NCI-H510A treated with DMSO at 0.1 percent for 48 hours (cell line): ENCODE measurements around the gene TFIP11.

ENCODE experiments used
- DNase-seq: peaks from one replicate; lab custom pipeline; 2025; lab: John Stamatoyannopoulos, UW

The TFIP11 gene

GRCh38 chr22:26503758-26504157 lies 8.5 kb downstream of the TFIP11 start:
- no peak for DNase-seq

- peak; percentile 11 for DNase-seq
Observed at GRCh38 chr22:26502688-26503561, 9.3 kb downstream of the TFIP11 start.

DNA sequence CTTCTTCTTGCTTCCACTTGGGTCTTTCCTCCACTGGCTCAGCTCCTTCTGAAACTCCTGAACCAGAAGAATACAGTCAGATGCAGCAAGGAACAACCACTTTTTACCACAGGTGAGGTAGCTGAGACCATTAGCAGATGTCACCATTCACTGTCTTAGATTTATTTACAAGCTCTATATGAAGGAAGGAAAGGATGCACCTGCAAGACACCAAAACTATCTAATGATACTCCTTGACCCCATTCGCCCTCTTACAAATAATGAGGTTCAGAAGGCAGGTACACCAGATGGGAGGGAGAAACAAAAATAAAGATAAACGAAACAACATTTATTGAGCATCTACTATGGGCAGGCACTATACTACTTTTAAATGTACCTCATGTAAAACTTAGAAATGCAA lies 10.3 kb downstream of the TFIP11 start:
- DNase-seq, result no peak

GRCh38 chr22:26499188-26499703 lies 13.0 kb downstream of the TFIP11 start:
- DNase-seq, result no peak

DNA sequence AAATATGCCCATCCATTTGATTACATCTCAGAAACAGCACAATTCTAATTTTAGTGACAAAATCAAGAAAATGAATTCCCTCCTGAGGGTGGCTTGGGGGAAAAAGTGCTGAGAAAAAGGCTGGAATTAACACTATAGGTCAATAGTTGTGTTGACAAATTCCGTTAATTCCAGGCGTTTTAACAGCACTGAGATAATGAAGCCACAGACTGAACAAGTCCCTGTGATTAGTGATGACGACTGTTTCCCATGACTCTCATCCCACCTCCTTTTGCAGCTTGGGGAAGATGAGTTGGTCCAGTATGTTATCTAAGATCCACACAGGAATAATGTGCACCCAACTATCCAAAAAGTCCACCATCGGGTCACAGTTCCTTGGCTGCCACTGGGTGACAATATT lies 15.8 kb downstream of the TFIP11 start:
- no peak for DNase-seq

DNA sequence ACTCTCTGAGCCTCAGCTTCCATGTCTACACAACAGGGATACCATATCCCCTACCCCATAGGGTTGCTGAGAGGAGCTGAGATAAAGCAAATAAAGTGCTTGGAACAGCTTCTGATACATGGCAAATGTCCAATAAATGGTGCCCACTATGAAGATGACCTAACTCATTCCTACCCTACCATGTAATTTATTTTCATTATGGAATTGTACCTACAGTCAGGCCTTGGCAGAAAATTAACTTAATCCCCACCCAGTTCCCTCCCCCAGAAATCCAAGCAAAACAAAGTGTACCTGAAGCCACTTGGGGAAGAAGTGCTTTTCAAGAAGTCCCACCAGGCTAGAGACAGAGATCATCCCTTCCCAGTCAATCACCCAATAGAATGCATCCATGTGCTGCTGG lies 17.8 kb downstream of the TFIP11 start:
- no peak for DNase-seq

DNA sequence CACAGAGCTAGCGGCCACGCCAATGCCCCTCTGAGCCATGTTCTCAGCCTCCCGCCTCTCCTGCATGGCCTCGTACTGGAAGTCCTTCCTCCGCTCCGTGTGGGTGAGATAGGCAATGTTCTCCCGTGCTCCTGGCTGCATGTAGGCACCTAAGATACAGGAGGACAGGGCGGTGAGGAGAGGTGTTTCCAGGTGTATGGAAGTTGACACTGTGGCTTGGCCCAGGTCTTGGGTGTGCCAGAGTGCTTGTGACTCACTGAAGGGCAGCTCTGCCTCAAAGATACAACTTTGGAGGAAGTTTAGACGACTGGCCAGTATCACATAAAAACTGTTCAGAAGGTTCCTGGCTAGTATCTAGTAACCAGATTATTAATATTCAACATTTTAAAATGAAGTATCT lies 20.1 kb downstream of the TFIP11 start:
- DNase-seq, result no peak

DNA sequence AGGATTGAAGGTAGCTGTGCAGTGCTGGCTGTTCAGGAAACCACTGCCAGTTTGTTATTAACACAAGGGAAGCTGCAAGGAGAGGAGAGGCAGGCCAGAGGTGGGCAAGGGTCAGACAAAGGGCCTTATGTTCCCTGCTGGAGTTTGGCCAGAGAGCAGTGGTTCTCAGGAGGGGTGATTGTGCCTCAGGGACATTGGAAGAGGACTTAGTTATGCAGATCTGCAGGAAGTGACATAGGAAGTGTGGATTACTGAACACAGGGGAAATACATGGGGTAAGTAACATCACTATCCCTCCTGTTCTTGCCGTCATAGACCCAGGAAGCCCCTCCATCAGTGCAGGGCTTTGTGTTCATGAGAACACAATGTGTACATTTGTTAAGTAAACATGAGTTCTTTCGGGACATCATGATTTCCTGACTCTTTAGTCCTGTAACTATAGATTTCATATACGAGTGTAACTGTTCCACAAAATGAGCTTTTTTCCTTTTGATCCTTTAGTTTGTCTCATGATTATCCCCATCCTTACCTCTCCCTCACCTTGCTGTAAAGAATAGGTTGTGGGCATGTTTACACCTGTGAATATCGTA lies 22.7 kb downstream of the TFIP11 start:
- DNase-seq, result no peak

DNA sequence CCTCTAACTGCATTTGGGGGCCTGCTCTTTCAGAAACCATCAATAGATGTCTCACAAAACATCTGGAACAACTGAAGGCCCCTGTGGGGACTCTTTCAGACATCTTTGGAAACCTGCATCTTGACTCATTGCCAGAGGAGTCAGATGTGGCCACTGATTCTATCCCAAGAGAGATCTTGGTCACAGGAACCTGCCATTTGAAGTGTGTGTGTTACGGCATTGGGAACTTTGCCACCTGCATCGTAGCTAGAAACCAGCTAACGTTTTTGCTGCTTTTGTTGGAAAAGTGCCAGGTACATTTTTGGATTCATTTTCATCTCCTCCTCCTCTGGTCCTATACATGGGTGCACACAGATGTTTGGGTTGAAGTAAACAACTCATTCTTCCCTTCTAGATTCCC lies 24.3 kb downstream of the TFIP11 start:
- no peak for DNase-seq

- DNase-seq, result no peak
Observed at GRCh38 chr22:26486394-26486793, 25.9 kb downstream of the TFIP11 start.

DNA sequence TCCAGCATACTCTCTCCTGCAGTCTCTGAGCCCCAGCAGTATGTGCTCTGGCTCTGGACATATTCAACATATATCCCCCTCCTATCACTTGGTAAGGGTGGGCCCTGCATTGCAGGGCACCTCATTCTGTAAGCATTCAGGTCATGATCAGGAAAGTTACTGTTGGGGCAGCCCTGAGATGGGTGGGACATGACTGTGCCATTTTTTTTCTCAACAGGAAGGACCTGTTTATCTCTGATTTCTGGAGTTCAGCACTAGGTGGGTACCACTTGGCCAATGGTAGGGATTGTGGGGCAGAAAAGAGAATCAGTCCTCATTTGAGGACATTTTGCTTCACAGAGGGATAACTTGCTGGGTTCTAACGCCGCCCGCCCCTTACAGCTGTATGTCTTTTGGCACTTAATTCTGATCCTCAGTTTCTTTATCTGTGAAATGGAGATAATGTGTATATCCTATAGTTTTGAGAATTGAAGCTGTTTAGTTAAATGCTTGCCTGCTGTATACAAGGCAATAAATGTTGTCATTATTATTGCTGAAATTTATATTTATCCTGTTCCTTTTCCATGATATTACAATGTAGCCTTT lies 26.4 kb downstream of the TFIP11 start:
- no peak for DNase-seq

DNA sequence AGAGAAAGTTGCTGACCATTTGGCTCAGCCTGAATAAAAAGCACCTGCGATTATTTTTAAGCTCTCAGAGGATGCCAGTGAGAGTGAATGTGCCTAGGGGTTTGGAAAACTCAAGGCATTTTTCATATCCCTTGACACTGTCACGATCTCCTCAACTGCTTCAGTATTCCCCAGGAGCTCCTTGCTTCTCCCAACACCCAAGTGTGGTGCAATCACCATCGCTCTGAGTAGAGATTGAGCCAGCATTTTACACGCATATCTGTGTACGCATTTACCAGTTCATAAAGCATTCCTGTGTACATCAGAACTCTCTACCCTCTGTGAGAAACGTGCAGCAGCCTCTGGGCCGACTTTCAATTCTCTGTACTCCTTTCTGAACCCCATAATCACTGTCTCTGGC lies 27.3 kb downstream of the TFIP11 start:
- DNase-seq, result no peak

- DNase-seq, result no peak
Observed at GRCh38 chr22:26484360-26484706, 27.9 kb downstream of the TFIP11 start.

DNA sequence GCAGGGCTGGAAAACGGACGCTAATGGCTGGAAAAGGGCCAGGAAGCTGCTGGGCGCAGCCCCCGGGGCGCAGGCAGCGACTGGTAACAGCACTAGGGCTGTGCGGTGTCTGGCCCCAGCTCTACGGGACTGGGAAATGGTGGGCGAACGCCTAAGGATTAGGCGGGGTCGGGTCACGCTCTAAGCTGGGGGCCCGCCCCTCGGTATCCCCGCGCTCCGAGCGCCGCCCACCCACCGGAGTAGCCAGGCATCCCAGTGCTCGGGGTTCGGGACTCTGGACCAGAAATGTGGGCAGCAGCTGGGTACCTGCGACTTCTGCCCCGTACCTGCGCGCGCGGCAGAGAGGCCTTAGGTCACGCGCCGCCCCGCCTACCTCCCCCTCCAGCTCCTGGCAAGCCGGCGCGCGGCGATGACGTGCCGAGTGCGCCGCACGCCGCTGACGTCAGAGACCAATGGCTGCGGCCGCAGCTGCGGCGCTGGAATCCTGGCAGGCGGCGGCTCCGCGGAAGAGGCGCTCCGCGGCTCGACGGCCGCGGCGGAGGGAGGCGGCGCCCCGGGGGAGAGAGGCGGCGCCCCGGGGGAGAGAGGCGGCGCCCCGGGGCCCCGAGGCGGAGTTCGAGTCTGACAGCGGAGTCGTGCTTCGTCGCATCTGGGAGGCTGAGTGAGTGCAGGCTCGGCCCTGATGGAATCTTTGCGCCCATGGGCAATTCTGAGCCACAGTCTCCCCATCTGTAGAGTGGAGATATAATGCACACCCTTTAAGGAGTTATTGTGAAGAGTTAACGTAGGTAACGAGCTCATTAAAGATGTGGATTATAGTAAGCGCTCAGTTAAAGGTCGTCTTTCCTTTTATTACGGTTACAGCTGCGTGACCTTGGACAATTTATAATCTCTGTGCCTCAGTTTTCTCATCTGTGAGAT lies 28.6 kb downstream of the TFIP11 start, which contains the start of the genes HPS4 and SRRD:
HPS4 (minus strand) TSS at position 345 of the 921 bp plus-strand sequence. CDS start 2,021 bp downstream, outside the sequence.
SRRD (plus strand) TSS at position 439 of the 921 bp plus-strand sequence; CDS start at position 453, 14 bp downstream.
- DNase-seq, result peak; percentile 81

- DNase-seq, result no peak
Observed at GRCh38 chr22:26483043-26483438, 29.2 kb downstream of the TFIP11 start.

- no peak for DNase-seq
Observed at GRCh38 chr22:26482161-26482560, 30.1 kb downstream of the TFIP11 start.

DNA sequence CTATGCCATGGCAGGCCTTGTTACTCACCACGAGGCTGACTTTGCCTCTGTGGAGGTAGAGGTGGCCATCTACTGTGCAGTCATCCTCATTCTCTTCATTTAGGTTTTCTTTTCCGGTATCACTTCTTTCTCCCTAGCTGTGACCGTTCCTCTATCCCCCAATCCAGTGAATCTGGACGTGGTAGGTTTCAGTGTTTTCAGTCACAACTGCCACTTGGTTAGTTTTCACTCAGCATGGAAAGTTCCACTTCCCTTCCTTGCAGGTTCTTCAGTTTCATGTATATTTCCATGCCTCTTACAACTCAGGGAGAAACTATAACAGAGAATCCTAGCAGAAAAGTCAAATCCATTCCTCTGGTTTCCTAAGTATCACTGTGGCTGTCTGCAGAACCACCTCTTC lies 30.6 kb downstream of the TFIP11 start:
- DNase-seq, result no peak

- no peak for DNase-seq
Observed at GRCh38 chr22:26481112-26481693, 31.1 kb downstream of the TFIP11 start.

GRCh38 chr22:26480611-26480932 lies 31.7 kb downstream of the TFIP11 start:
- DNase-seq, result no peak

GRCh38 chr22:26479792-26480610 lies 32.3 kb downstream of the TFIP11 start:
- DNase-seq, result peak; percentile 10
